Smooth muscle cell (in vitro differentiated cells): ENCODE data around the gene CELSR2. TPM values are rescaled to one million over a fixed set of nuclear protein-coding genes. Genes with fewer than 3 reads are reported as not detected.

ENCODE experiments used
- DNase-seq: peaks from one replicate; lab custom pipeline; 2025; ENCODE audit not compliant: unreplicated experiment; lab: John Stamatoyannopoulos, UW
- H2AFZ ChIP-seq: fragments of 200-600 bp; sonication (generic); 2 replicates; pipeline ENCODE4 v1.6.0; 2016; ENCODE audit warnings: antibody characterized with exemption, low read depth, mild to moderate bottlenecking
- H3F3A ChIP-seq: fragments of 200-600 bp; sonication (generic); 2 replicates; pipeline ENCODE4 v1.6.0; 2017; ENCODE audit warnings: antibody characterized with exemption, low read depth
- H3K27ac ChIP-seq: fragments of 200-600 bp; sonication (generic); 2 replicates; pipeline ENCODE4 v1.5.1; 2016; ENCODE audit warnings: low read depth, mild to moderate bottlenecking
- H3K27me3 ChIP-seq: fragments of 200-600 bp; sonication (generic); 2 replicates; pipeline ENCODE4 v1.6.1; 2016; ENCODE audit warnings: low read depth, mild to moderate bottlenecking
- H3K36me3 ChIP-seq: fragments of 200-600 bp; sonication (generic); 2 replicates; pipeline ENCODE4 v1.5.1; 2016; ENCODE audit warnings: low read depth
- H3K4me1 ChIP-seq: fragments of 200-600 bp; sonication (generic); 2 replicates; pipeline ENCODE4 v1.5.1; 2016; ENCODE audit warnings: low read depth
- H3K4me2 ChIP-seq: fragments of 200-600 bp; sonication (generic); 2 replicates; pipeline ENCODE4 v1.6.0; 2016; ENCODE audit warnings: mild to moderate bottlenecking
- H3K4me3 ChIP-seq: fragments of 200-600 bp; sonication (generic); 2 replicates; pipeline ENCODE4 v1.5.1; 2016; ENCODE audit warnings: mild to moderate bottlenecking
- H3K79me2 ChIP-seq: fragments of 200-600 bp; sonication (generic); 2 replicates; pipeline ENCODE4 v1.6.0; 2016; ENCODE audit warnings: low read depth, mild to moderate bottlenecking
- H3K9ac ChIP-seq: fragments of 200-600 bp; sonication (generic); 2 replicates; pipeline ENCODE4 v1.6.0; 2016; ENCODE audit warnings: low read depth
- H3K9me3 ChIP-seq: fragments of 200-600 bp; sonication (generic); replicated peaks from 2 replicates; pipeline ENCODE4 v1.5.1; 2016; ENCODE audit warnings: low read depth
- H4K20me1 ChIP-seq: fragments of 200-600 bp; sonication (generic); 2 replicates; pipeline ENCODE4 v1.6.0; 2016; ENCODE audit warnings: low read depth
- CTCF ChIP-seq: fragments of 200-600 bp; sonication (generic); IDR thresholded peaks from 2 replicates; pipeline ENCODE4 v1.5.1; 2017; ENCODE audit warnings: borderline replicate concordance, mild to moderate bottlenecking, antibody characterized with exemption; ENCODE audit not compliant: insufficient read depth, poor library complexity, severe bottlenecking
- WGBS: methylation state at CpG from one replicate; pipeline ENCODE4 v1.1.7; 2016; ENCODE audit warnings: low lambda C conversion rate; 5-methylcytosine and 5-hydroxymethylcytosine counted together
- polyA plus RNA-seq: library from polyadenylated mRNA; unstranded; fragments of >200 nt; fragmentation: Nextera tagmentation; extraction: Ambion mirVana; gene quantifications from 2 replicates; pipeline ENCODE4 v1.2.1, GENCODE V29; 2016
- total RNA-seq: library from RNA; depleted of rRNA; stranded (reverse); fragments of >200 nt; gene quantifications from 2 replicates; pipeline ENCODE4 v1.2.3, GENCODE V29; 2014

Gene CELSR2
- total and polyA plus RNA-seq, 2 experiments from 2014 or later = 1.8 to 3.6 TPM

DNA sequence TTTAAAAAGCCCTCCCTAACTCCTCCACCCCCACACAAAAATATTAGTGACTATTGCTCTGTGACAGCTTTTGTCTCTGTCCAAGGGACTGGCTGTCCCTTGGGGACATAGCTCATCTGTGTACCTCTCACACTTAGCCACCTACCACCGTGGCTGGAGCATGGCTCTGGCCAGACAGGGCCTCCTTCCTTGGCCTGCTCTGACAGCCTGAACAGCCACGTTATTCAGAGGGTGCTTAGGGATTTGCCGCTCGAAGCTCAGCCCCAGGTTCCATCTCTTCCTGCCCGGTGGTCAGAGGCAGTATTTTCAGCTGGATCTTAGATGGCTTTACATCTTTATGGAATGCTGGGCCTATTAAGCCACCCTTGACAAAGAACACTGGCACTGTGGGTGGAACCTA lies 6.1 kb upstream of the CELSR2 start:
- no peak for TF ChIP-seq CTCF
- peaks cover 15% of the 10 kb centered on the region for H3K4me1 ChIP-seq
- no peak overlapping the region for H2AFZ ChIP-seq
- no peaks in the 10 kb centered on the region for H3K36me3 ChIP-seq
- H3K4me2 ChIP-seq = no peak overlapping the region
- H3K9ac ChIP-seq = no peak overlapping the region
- H3K9me3 ChIP-seq = no peaks in the 10 kb centered on the region
- no peaks in the 10 kb centered on the region for H3K27me3 ChIP-seq
- H3K79me2 ChIP-seq = no peaks in the 10 kb centered on the region
- no peak overlapping the region for H3K4me3 ChIP-seq
- H3K27ac ChIP-seq = no peak overlapping the region
- peaks cover 2% of the 10 kb centered on the region for H3F3A ChIP-seq
- 76% methylated on average over 5 of the region's 5 CpGs for WGBS
- no peak for DNase-seq
- H4K20me1 ChIP-seq = no peaks in the 10 kb centered on the region

DNA sequence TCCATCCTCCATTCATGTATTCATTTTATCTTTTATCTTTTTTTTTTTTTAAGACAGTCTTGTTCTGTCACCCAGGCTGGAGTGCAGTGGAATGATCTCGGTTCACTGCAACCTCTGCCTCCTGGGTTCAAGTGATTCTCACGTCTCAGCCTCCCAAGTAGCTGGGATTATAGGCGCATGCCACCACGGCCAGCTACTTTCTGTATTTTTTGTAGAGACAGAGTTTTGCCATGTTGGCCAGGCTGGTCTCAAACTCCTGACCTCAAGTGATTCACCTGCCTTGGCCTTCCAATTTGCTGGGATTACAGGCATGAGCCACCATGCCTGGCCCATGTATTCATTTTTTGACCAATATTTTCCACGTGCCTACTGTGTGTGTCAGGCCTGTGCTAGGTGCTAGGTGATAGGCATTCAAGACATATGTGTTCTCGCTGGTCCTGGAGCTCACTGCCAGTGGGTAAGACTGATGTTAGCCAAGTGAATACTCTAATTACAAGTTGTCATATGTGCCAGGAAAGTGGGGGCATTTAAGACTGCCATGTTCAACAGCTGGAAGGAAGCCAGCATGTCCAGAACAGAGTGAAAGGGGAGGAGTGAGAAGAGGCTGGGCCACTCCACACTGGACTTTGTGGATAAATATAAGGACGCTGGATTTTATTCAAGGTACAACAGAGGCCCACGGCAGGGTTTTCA lies 5.3 kb upstream of the CELSR2 start:
- Histone ChIP-seq H3K9me3 (no peaks in the 10 kb centered on the region), H3K4me3 (no peak overlapping the region), H2AFZ (no peak overlapping the region), H3K27me3 (no peaks in the 10 kb centered on the region), H3K4me2 (no peak overlapping the region), H4K20me1 (no peaks in the 10 kb centered on the region), H3K36me3 (no peaks in the 10 kb centered on the region), H3F3A (no peaks in the 10 kb centered on the region), H3K4me1 (peaks cover 15% of the 10 kb centered on the region), H3K27ac (no peak overlapping the region), H3K9ac (no peak overlapping the region), H3K79me2 (no peaks in the 10 kb centered on the region)
- no peak for DNase-seq
- no peak for TF ChIP-seq CTCF
- 88% methylated on average over 8 of the region's 8 CpGs for WGBS

DNA sequence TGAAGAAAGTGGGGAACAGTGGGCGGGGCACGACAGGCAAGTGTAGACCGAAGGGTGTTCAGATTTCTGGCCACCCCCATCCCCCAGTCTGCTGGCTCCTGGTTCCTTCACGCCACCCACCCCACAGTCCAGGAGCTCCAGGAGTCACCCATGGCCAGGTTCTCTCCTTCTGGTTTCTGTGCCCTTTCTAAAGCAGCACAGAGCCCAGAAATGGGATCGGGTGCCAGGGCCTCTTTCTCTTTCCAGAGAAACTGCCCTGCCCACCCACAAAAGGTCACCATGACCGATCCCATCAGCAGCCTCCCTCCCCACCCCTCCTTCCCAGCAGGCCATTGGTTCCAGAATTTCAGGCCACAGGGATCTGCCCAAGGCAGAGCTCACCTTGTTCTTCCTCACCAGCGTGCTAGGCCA lies 3.2 kb upstream of the CELSR2 start:
- no peak overlapping the region for H3K4me3 ChIP-seq
- H4K20me1 ChIP-seq = no peaks in the 10 kb centered on the region
- no peaks in the 10 kb centered on the region for H3K9me3 ChIP-seq
- H3K27me3 ChIP-seq = peaks cover 5% of the 10 kb centered on the region
- no peak overlapping the region for H2AFZ ChIP-seq
- no peaks in the 10 kb centered on the region for H3F3A ChIP-seq
- H3K4me2 ChIP-seq = no peak overlapping the region
- H3K36me3 ChIP-seq = no peaks in the 10 kb centered on the region
- H3K79me2 ChIP-seq = no peaks in the 10 kb centered on the region
- H3K27ac ChIP-seq = no peak overlapping the region
- no peak overlapping the region for H3K9ac ChIP-seq
- no peak for DNase-seq
- 90% methylated on average over 7 of the region's 7 CpGs for WGBS
- H3K4me1 ChIP-seq = peaks cover 9% of the 10 kb centered on the region
- no peak for TF ChIP-seq CTCF
